SU-DHL-6 (cell line): Measurements from ENCODE around the gene CEP20.
"Not testable (repeated sequence)": the region's sequence is repeated elsewhere in the genome, so short reads cannot be mapped to it uniquely, and the experiment has no call there.

Source experiments
- H2AFZ ChIP-seq: fragments of 200-600 bp; sonication (generic); 2 replicates; pipeline ENCODE4 v1.6.1; 2014; ENCODE audit warnings: low read depth, mild to moderate bottlenecking, moderate library complexity, mixed read lengths, antibody characterized with exemption, low read length; ENCODE audit not compliant: severe bottlenecking
- H3F3A ChIP-seq: fragments of 200-600 bp; shearing (Covaris generic); 2 replicates; pipeline ENCODE4 v1.6.0; 2016; ENCODE audit warnings: antibody characterized with exemption, mild to moderate bottlenecking; ENCODE audit not compliant: insufficient read depth
- H3K27ac ChIP-seq: fragments of 200-600 bp; sonication (generic); 2 replicates; pipeline ENCODE4 v1.5.1; 2016; ENCODE audit warnings: low read depth, mild to moderate bottlenecking, low read length, moderate library complexity, mixed read lengths
- H3K27me3 ChIP-seq: fragments of 200-600 bp; sonication (generic), shearing (Covaris generic); 2 replicates; pipeline ENCODE4 v1.6.0; 2014; ENCODE audit warnings: mild to moderate bottlenecking, low read length
- H3K36me3 ChIP-seq: fragments of 200-600 bp; sonication (generic); 2 replicates; pipeline ENCODE4 v1.6.1; 2014; ENCODE audit warnings: mild to moderate bottlenecking, low read length, mixed read lengths
- H3K4me2 ChIP-seq: fragments of 300-600, 200-600 bp; shearing (Covaris generic), sonication (generic); 2 replicates; pipeline ENCODE4 v1.6.0; 2014; ENCODE audit warnings: low read length, low read depth, mild to moderate bottlenecking; ENCODE audit not compliant: poor library complexity, severe bottlenecking
- H3K4me3 ChIP-seq: fragments of 200-600 bp; sonication (generic); 2 replicates; pipeline ENCODE4 v1.5.1; 2014; ENCODE audit warnings: antibody characterized with exemption, low read length, mild to moderate bottlenecking, mixed read lengths; ENCODE audit not compliant: insufficient read depth, poor library complexity, severe bottlenecking
- H3K79me2 ChIP-seq: fragments of 200-600 bp; sonication (generic); 2 replicates; pipeline ENCODE4 v1.6.1; 2014; ENCODE audit warnings: mild to moderate bottlenecking, low read length, moderate library complexity; ENCODE audit not compliant: insufficient read depth
- H3K9ac ChIP-seq: fragments of 200-600 bp; sonication (generic); 2 replicates; pipeline ENCODE4 v1.7.0; 2014; ENCODE audit warnings: mild to moderate bottlenecking, low read length
- H3K9me2 ChIP-seq: fragments of 200-600 bp; sonication (generic); replicated peaks from 2 replicates; pipeline ENCODE4 v1.6.1; 2014; ENCODE audit warnings: low read length; ENCODE audit not compliant: insufficient read depth
- H3K9me3 ChIP-seq: fragments of 200-600 bp; sonication (generic); 2 replicates; pipeline ENCODE4 v1.6.1; 2014; ENCODE audit warnings: low read length, mixed read lengths; ENCODE audit not compliant: insufficient read depth
- H4K20me1 ChIP-seq: fragments of 200-600 bp; sonication (generic); 2 replicates; pipeline ENCODE4 v1.6.1; 2014; ENCODE audit warnings: low read depth, mild to moderate bottlenecking, antibody characterized with exemption, low read length, moderate library complexity, mixed read lengths
- EZH2phosphoT487 ChIP-seq: fragments of 200-600 bp; sonication (generic), shearing (Covaris generic); conservative IDR thresholded peaks from 2 replicates; pipeline ENCODE4 v1.6.1; 2018; ENCODE audit warnings: mild to moderate bottlenecking, antibody characterized with exemption, low read length, moderate library complexity, mixed read lengths
- TF ChIP-seq, protein P1 (sequence below): fragments of 200-600 bp; sonication (generic); IDR thresholded peaks from one replicate; pipeline ENCODE4 v1.5.1; 2017; ENCODE audit warnings: antibody characterized with exemption, mild to moderate bottlenecking, low read length, moderate library complexity; ENCODE audit not compliant: insufficient read depth, poor library complexity, severe bottlenecking

CEP20 gene

DNA sequence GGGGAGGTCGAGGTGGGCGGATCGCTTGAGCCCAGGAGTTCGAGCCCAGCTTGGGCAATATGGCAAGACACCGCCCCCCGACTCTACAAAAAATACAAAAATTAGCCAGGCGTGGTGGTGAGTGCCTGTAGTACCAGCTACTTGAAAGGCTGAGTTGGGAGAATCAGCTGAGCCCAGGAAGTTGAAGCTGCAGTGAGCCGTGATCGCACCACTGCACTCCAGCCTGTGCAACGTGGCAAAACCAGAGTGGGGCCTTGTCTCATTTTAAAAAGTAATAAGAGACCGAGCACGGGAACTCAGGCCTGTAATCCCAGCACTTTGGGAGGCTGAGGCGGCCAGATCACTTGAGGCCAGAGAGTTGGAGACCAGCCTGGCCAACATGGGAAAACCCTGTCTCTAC is 36.6 kb upstream of the CEP20 start:
- Histone ChIP-seq H3K79me2 (no peaks in the 10 kb centered on the region), H3K27ac (no peak overlapping the region), H2AFZ (no peak overlapping the region), H3K36me3 (no peaks in the 10 kb centered on the region), H3K9ac (no peak overlapping the region), H3F3A (no peaks in the 10 kb centered on the region), H3K4me2 (no peak overlapping the region), H3K4me3 (no peak overlapping the region), H3K27me3 (no peaks in the 10 kb centered on the region), H4K20me1 (no peaks in the 10 kb centered on the region), H3K9me2 (no peaks in the 10 kb centered on the region), H3K9me3 (no peaks in the 10 kb centered on the region)
- no peak for TF ChIP-seq EZH2phosphoT487
- TF ChIP-seq, protein P1, sequence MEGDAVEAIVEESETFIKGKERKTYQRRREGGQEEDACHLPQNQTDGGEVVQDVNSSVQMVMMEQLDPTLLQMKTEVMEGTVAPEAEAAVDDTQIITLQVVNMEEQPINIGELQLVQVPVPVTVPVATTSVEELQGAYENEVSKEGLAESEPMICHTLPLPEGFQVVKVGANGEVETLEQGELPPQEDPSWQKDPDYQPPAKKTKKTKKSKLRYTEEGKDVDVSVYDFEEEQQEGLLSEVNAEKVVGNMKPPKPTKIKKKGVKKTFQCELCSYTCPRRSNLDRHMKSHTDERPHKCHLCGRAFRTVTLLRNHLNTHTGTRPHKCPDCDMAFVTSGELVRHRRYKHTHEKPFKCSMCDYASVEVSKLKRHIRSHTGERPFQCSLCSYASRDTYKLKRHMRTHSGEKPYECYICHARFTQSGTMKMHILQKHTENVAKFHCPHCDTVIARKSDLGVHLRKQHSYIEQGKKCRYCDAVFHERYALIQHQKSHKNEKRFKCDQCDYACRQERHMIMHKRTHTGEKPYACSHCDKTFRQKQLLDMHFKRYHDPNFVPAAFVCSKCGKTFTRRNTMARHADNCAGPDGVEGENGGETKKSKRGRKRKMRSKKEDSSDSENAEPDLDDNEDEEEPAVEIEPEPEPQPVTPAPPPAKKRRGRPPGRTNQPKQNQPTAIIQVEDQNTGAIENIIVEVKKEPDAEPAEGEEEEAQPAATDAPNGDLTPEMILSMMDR = no peak

DNA sequence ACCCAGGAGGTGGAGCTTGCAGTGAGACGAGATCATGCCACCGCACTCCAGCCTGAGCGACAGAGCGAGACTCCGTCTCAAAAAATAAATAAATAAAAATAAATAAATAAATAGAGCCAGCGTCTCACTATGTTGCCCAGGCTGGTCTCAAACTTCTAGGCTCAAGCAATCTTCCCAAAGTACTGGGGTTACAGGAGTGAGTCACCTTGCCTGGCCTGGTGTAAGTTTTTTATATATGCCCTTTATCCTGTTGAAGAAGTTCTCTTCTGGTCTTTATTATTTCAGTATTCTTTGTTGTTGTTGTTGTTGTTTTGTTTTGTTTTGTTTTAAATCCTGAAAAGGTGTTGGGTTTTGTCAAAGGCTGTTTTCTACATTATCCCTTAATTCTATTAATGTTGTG is 30.9 kb upstream of the CEP20 start:
- Histone ChIP-seq H3K27ac (no peak overlapping the region), H4K20me1 (no peaks in the 10 kb centered on the region), H3K9me2 (no peaks in the 10 kb centered on the region), H3K79me2 (no peaks in the 10 kb centered on the region), H3F3A (no peaks in the 10 kb centered on the region), H3K9ac (no peak overlapping the region), H2AFZ (no peak overlapping the region), H3K4me3 (no peak overlapping the region), H3K36me3 (no peaks in the 10 kb centered on the region), H3K9me3 (no peaks in the 10 kb centered on the region), H3K27me3 (no peaks in the 10 kb centered on the region), H3K4me2 (no peak overlapping the region)
- TF ChIP-seq EZH2phosphoT487 = no peak
- TF ChIP-seq, protein P1 = no peak

DNA sequence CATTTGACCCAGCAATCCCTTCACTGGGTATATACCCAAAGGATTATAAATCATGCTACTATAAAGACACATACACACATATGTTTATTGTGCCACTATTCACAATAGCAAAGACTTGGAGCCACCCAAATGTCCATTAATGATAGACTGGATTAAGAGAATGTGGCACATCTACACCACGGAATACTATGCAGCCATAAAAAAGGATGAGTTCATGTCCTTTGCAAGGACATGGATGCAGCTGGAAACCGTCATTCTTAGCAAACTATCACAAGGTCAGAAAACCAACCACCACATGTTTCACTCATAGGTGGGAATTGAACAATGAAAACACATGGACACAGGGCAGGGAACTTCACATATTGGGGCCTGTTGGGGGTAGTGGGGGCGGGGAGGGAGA is 29.9 kb upstream of the CEP20 start:
- not testable (repeated sequence) for H3K9me3 ChIP-seq, H3F3A ChIP-seq, H3K9me2 ChIP-seq, H3K27me3 ChIP-seq, H3K27ac ChIP-seq, H3K4me2 ChIP-seq, H4K20me1 ChIP-seq, H3K36me3 ChIP-seq, H3K9ac ChIP-seq, H3K79me2 ChIP-seq, H2AFZ ChIP-seq, H3K4me3 ChIP-seq

DNA sequence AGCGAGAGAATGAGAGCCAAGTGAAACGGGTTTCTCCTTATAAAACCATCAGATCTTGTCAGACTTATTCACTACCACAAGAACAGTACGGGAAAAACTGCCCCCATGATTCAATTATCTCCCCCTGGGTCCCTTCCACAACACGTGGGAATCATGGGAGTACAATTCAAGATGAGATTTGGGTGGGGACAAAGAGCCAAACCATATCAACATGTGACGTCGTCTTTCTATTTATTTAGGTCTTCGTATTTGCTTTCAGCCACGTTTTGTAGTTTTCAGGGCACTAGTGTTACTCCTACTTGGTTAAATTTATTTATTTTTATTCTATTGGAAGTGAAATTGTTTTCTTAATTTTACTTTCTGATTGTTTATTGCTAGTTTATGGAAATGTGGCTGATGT is 27.9 kb upstream of the CEP20 start:
- Histone ChIP-seq H3F3A (no peaks in the 10 kb centered on the region), H3K27ac (no peak overlapping the region), H3K9me3 (no peaks in the 10 kb centered on the region), H3K4me2 (no peak overlapping the region), H3K4me3 (no peak overlapping the region), H3K9ac (no peak overlapping the region), H3K36me3 (no peaks in the 10 kb centered on the region), H3K27me3 (no peaks in the 10 kb centered on the region), H2AFZ (no peak overlapping the region), H3K79me2 (no peaks in the 10 kb centered on the region), H3K9me2 (no peaks in the 10 kb centered on the region), H4K20me1 (no peaks in the 10 kb centered on the region)
- TF ChIP-seq, protein P1 = no peak
- no peak for TF ChIP-seq EZH2phosphoT487
